Effector CD8-positive, alpha-beta T cell (primary cell): ENCODE results near the gene ZNF670.

Experiments
- DNase-seq: peaks from one replicate; lab custom pipeline; 2025; lab: John Stamatoyannopoulos, UW

Gene ZNF670

DNA sequence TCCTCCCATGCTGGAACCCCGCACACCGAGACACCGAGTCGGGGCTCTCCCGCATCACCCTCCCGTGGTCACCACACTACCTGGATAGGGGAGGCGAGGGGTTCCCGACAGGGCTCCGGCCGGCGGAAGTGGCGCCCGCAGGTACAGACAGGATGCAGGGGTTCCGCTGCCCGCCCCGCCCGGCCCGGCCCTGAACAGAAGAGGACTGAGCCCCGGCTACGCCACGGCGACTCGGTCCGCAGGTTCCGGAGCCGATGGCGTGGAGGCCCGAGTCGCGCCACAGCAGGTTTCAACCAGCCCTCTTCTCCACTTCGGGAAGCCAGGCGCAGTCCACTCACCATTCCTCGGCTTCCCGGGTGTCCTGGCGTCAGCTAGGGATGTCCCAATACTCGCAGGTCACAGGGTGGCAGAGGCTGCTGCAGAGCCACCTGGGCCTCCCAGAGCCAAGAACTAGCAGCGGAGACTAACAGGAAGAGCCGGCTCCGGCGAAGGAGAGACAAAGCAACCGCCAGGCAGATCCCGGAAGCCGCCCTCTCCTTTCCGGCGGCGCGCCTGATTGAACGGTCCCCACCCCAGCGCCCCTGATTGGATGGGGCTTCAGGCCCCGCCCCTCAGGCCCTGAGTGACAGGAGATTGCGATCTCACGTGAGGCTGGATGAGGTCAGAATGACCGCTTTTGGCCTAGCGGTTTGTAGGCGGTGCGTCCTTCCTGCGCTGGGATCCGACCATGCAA lies 25.4 kb upstream of the ZNF670 start, which contains the start of gene ZNF669:
Gene ZNF669 (minus strand): TSS at position 498 of the 733 bp plus-strand sequence. CDS start 157 bp downstream, at position 341.
- peak; percentile 82 for DNase-seq

GRCh38 chr1:247102381-247102780 lies 23.8 kb upstream of the ZNF670 start:
- no peak for DNase-seq

GRCh38 chr1:247100676-247101279 lies 22.2 kb upstream of the ZNF670 start:
- no peak for DNase-seq

DNA sequence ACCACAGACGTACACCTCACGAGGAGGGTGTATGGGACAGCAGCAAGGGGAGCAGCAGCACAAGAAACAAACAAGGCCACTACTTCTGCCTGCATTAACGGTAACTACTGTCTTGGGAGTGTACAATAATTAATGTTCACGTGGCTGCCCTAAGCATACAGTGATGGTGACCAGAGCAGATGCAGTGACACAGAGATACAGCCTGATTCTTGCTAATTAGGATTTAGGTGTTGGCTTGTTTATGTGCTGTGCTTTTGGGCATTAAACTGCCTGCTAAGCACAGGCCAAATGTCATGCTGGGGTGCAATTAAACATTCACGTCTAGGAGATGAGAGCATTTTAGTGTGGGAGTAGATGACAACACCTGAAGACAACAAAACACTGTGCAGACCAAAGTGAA lies 18.3 kb upstream of the ZNF670 start:
- no peak for DNase-seq

- no peak for DNase-seq
Observed at GRCh38 chr1:247096544-247096943, 17.9 kb upstream of the ZNF670 start.

DNA sequence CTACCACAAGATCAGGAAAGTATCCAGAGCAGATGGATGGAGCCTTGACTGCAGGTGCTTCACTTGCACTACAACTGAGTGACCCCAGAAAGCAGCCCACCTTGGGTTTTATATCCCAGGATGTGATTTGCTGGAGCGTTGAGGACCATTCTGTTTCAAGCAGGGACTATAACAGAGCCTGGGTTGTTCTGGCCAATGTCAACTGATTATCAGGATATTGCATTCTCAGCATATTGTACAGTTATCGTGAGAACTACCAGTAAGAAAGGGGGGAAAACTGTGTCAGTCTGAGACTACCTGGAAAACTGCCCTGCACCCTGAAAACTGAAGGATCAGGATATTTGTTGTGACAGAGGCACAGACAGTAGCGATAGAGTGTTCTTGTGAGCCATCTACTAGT lies 17.5 kb upstream of the ZNF670 start:
- DNase-seq: no peak

GRCh38 chr1:247090455-247090854 lies 11.8 kb upstream of the ZNF670 start:
- no peak for DNase-seq

- DNase-seq: no peak
Observed at GRCh38 chr1:247089616-247090375, 11.2 kb upstream of the ZNF670 start.

DNA sequence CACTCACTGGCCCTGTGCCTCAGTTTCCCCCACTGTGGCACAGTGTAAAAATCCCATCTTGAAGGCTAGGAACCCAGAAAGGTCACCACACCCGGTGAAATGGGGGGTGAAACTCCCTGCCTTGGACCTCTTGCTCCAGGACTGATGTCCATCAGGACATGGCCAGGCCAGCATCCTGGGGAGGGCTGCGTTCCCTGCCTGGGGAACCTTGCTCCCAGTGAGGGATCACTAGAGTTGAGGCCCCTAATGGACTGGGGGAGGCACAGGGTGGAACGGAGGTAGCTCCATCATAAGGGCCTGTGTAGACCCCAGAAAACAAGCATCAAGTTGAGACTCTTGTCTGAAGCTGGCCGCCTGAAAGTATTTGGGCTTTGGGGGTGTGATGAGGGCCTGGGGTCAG lies 10.4 kb upstream of the ZNF670 start:
- DNase-seq: no peak

- no peak for DNase-seq
Observed at GRCh38 chr1:247087256-247087655, 8.6 kb upstream of the ZNF670 start.

GRCh38 chr1:247085310-247085709 lies 6.7 kb upstream of the ZNF670 start:
- DNase-seq: no peak

DNA sequence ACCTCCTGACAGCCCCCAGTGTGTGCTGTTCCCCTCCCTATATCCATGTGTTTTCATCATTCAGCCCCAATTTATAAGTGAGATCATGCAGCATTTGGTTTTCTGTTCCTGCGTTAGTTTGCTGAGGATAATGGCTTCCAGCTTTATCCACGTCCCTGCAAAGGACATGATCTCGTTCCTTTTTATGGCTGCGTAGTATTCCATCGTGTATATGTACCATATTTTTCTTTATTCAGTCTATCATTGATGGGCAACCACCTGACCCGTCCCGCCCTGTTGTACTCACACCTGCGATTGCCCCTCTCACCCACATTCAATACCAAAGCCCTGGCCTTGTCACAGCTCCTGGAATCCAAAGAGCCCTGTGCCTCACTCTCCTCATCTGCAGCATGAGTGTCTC lies 6.2 kb upstream of the ZNF670 start:
- no peak for DNase-seq

DNA sequence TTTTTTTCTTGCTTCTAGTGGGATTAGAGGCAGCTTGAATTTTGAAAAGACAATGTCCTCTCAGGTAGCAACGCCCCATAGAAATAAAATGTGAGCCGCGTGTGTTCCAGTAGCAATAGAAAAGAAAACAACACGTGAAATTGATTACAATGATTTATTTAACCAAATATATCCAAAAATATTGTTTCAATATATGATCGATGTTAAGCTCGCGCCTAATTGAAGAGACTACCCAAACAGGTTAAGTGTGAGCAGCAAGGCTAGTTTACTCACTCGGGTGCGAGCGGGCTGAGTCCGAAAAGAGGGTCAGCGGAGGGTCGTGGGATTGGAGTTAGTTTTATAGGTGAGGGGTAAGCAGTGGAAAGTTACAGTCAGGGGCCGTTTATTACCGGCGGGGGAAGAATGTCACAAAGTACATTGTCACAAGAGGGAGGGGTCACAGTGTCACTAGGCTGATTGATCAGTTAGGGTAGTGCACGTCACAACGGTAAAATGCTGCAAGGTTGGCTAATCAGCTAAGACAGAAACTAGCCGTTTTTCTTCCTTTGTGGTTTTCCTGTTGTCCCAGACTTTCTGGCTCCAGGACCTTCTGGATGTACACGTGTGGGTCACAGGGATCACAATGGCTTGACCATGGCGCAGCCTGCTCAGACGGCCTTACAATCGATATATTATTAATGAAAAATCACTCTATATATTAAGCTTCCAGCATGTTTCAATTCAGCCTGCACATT lies 697 bp upstream of the ZNF670 start:
- no peak for DNase-seq

- no peak for DNase-seq
Observed at GRCh38 chr1:247077876-247078257, 744 bp downstream of the ZNF670 start.

GRCh38 chr1:247077213-247077612 lies 1.4 kb downstream of the ZNF670 start:
- DNase-seq: no peak

DNA sequence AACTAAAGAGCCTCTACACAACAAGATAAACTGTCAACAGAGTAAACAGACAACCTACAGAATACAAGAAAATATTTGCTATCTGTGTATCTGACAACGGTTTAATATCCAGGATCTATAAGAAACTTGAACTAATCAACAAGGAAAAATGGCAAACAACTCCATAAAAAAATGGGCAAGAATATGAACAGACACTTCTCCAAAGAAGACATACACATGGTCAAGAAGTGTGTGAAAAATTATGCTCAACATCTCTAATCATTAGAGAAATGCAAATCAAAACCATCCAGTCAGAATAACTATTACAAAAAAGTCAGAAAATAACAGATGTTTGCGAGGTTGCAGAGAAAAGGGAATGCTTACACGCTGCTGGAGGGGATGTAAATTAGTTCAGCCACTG lies 8.0 kb downstream of the ZNF670 start:
- DNase-seq: no peak

DNA sequence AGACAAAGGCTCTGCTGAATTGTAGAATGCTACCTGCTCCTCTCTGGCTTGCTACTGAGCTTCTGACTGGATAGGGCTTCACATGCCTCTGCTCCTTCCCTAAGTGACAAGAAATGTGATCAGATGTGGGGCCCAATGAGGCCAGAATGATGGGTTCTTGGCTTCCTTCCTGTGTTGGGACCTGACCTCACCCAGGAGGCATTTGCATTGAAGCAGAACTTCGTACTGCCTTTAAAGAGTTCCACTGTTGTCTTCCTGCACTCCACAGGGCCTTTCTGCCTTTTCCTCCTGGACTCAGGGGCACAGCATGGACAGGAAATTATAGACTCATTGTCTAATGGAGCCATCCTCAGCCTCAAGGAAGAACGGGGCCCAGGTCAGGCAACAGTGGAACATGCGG lies 14.3 kb downstream of the ZNF670 start:
- DNase-seq: no peak

DNA sequence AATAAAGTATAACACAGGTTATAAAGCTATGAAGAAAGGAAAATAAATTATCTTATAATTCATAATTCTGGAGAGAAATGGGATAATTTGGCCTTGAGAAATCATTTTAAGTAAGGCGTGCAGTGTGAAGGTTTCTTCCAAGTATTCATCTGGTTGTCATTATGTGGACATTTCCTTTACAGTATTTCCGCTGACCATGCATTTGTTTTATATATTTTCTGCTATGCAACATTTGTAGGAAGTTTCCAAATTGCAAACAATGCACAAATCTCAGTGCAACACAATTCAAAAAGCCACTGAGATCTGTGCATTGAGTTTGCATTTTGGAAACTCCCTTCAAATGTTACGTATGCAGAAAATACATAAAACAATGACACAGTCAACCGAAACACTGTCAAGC lies 17.8 kb downstream of the ZNF670 start:
- no peak for DNase-seq

DNA sequence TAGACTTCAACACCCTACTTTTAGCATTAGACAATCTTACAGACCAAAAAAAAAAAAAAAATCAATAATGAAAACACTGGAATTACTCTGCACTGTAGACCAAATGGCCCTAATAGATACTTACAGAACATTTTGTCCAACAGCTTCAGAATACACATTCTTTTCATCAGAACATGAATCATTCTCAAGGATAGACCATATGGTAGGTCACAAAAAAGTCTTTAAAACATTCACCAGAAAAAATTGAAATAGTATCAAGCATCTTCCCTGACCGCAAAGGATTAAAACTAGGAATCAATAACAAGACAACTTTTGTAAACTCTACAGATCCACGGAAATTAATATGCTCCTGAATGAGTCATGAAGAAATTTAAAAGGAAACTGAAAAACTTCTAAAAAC lies 22.5 kb downstream of the ZNF670 start:
- no peak for DNase-seq

- DNase-seq: no peak
Observed at GRCh38 chr1:247054992-247055415, 23.6 kb downstream of the ZNF670 start.

DNA sequence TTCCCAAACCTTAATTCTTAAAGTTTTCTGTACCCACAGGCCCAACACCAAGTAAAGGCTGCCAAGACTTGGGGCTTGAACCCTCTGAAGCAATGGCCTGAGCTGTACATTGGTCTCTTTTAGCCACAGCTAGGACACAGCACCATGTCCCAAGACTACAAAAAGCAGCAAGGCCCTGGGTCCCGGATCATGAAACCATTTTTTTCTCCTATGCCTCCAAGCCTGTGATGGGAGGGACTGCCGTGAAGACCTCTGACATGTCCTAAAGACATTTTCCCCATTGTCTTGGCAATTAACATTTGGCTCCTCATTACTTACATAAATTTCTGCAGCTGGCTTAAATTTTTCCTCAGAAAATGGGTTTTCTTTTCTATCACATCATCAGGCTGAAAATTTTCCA lies 30.9 kb downstream of the ZNF670 start:
- no peak for DNase-seq

DNA sequence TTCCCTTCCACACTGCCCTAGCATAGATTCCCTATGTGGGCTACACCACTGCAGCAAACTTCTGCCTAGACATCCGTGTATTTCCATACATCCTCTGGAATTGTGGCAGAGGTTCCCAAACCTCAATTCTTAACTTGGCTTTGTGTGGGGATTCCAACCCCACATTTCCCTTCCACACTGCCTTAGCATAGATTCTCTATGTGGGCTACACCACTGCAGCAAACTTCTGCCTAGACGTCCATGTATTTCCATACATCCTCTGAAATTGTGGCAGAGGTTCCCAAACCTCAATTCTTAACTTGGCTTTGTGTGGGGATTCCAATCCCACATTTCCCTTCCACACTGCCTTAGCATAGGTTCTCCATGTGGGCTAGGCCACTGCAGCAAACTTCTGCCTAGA lies 31.4 kb downstream of the ZNF670 start:
- DNase-seq: no peak
